Calu3 (cell line): ENCODE results near the gene OLFML2B. TPM values are rescaled to one million over a fixed set of nuclear protein-coding genes. Genes with fewer than 3 reads are reported as not detected.

Experiments
- BruUV-seq: library from RNA; stranded (reverse); fragments of 400-500 nt; replicated peaks from 2 replicates; lab custom pipeline; 2021; lab: Mats Ljungman, UMichigan
- CTCF ChIA-PET: fragments of 300-600 bp; sonication (Branson Sonifier 250); formaldehyde crosslinking; loops from one replicate; lab custom pipeline; 2022; ENCODE audit warnings: antibody characterized with exemption; lab: Charles Lee
- DNase-seq: peaks from one replicate; pipeline ENCODE4 v3.0.0; 2022
- H3K27ac Mint-ChIP-seq: one replicate; pipeline ENCODE4 v1.8.0; 2022; ENCODE audit warnings: mixed read lengths; ENCODE audit not compliant: unreplicated experiment
- H3K27me3 Mint-ChIP-seq: one replicate; pipeline ENCODE4 v1.8.0; 2022; ENCODE audit warnings: mixed read lengths; ENCODE audit not compliant: unreplicated experiment
- H3K36me3 Mint-ChIP-seq: one replicate; pipeline ENCODE4 v1.8.0; 2022; ENCODE audit warnings: mild to moderate bottlenecking, moderate library complexity, mixed read lengths; ENCODE audit not compliant: insufficient read depth, unreplicated experiment
- H3K4me1 Mint-ChIP-seq: one replicate; pipeline ENCODE4 v1.8.0; 2022; ENCODE audit warnings: mild to moderate bottlenecking, low read depth, mixed read lengths; ENCODE audit not compliant: unreplicated experiment
- H3K4me3 Mint-ChIP-seq: one replicate; pipeline ENCODE4 v1.8.0; 2022; ENCODE audit warnings: mild to moderate bottlenecking, low read depth, moderate library complexity, mixed read lengths; ENCODE audit not compliant: unreplicated experiment
- H3K9me3 Mint-ChIP-seq: one replicate; pipeline ENCODE4 v1.8.0; 2022; ENCODE audit warnings: low read depth, mixed read lengths; ENCODE audit not compliant: unreplicated experiment
- intact Hi-C: fragments of 100-400 bp; cut with micrococcal nuclease; formaldehyde crosslinking; loops from one replicate; pipeline ENCODE4 v1.10.0; 2022; ENCODE audit not compliant: unreplicated experiment
- total RNA-seq: library from RNA; stranded (reverse); gene quantifications from 2 replicates; pipeline ENCODE4 v1.2.3, GENCODE V29; 2022
- TF ChIP-seq, protein P1 (sequence below): fragments of 200-600 bp; IDR thresholded peaks from one replicate; pipeline ENCODE4 v1.8.0; 2022; ENCODE audit warnings: antibody characterized with exemption; ENCODE audit not compliant: unreplicated experiment

OLFML2B gene
- total RNA-seq, 1 experiment from 2014 or later, result not detected

- Mint-ChIP-seq H3K27ac (no peak overlapping the region), H3K4me3 (no peak overlapping the region), H3K36me3 (peaks cover 4% of the 10 kb centered on the region), H3K9me3 (peaks cover 5% of the 10 kb centered on the region), H3K27me3 (peaks cover 68% of the 10 kb centered on the region), H3K4me1 (peaks cover 7% of the 10 kb centered on the region)
- TF ChIP-seq, protein P1, sequence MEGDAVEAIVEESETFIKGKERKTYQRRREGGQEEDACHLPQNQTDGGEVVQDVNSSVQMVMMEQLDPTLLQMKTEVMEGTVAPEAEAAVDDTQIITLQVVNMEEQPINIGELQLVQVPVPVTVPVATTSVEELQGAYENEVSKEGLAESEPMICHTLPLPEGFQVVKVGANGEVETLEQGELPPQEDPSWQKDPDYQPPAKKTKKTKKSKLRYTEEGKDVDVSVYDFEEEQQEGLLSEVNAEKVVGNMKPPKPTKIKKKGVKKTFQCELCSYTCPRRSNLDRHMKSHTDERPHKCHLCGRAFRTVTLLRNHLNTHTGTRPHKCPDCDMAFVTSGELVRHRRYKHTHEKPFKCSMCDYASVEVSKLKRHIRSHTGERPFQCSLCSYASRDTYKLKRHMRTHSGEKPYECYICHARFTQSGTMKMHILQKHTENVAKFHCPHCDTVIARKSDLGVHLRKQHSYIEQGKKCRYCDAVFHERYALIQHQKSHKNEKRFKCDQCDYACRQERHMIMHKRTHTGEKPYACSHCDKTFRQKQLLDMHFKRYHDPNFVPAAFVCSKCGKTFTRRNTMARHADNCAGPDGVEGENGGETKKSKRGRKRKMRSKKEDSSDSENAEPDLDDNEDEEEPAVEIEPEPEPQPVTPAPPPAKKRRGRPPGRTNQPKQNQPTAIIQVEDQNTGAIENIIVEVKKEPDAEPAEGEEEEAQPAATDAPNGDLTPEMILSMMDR, result no peak
- no peak for DNase-seq
- CTCF ChIA-PET, result interaction anchor here (0.6 kb wide), 1 partner anchor 208 kb away, joined by 3 read pairs; no protein-coding TSS in a partner anchor
- intact Hi-C loops, result no loop called here
- BruUV-seq, result no TSS peak
Measured at GRCh38 chr1:162029157-162029556, 5.5 kb upstream of the OLFML2B start.

DNA sequence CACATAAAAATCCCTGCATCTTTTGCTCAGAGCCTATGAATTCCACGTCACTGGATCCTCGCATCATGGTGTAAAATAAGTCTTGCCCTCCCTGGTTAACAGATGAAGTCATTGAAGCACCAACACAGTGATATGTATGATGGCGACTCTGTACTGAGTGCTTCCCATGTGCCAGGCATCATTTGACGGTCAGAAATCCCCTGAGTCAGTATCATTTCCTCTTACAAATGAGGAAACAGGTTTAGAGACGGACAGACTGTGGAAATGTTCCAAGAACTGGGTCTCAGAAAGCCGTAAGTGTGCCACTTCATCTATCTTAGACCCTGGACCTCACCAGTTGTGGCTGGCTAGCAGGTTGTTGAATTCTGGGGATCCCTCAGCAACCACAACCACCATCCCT is 5.1 kb upstream of the OLFML2B start:
- H3K27ac Mint-ChIP-seq, result no peak overlapping the region
- peaks cover 8% of the 10 kb centered on the region for H3K4me1 Mint-ChIP-seq
- no peak for DNase-seq
- BruUV-seq, result no TSS peak
- H3K4me3 Mint-ChIP-seq, result no peak overlapping the region
- CTCF ChIA-PET, result interaction anchor here (0.6 kb wide), 1 partner anchor 208 kb away, joined by 3 read pairs; no protein-coding TSS in a partner anchor
- peaks cover 67% of the 10 kb centered on the region for H3K27me3 Mint-ChIP-seq
- H3K9me3 Mint-ChIP-seq, result peaks cover 5% of the 10 kb centered on the region
- peaks cover 9% of the 10 kb centered on the region for H3K36me3 Mint-ChIP-seq
- TF ChIP-seq, protein P1, result no peak
- intact Hi-C loops, result no loop called here

DNA sequence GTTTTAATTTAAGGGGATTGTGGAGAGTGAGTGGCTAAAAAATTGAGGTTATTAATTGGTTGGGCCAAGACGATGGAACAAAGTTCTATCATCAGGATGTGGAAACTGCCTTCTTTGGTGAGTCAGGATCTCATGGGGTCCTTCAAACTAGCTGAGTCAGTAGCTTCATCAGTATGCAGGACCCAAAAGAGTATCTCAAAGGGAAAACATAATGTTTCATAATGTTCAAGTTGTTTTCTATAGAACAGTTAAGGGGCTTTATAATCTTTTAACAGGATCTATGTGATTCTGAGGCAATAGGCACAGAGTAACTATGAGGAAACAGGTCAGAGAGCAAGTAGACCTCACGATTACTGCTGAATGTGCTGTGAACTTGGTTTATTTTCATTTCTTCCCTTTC is 3.2 kb upstream of the OLFML2B start:
- TF ChIP-seq, protein P1, result no peak
- no TSS peak for BruUV-seq
- H3K4me1 Mint-ChIP-seq, result peaks cover 16% of the 10 kb centered on the region
- no peak for DNase-seq
- no peak overlapping the region for H3K27ac Mint-ChIP-seq
- intact Hi-C loops, result no loop called here
- H3K9me3 Mint-ChIP-seq, result peaks cover 5% of the 10 kb centered on the region
- CTCF ChIA-PET, result no interaction called here
- peaks cover 15% of the 10 kb centered on the region for H3K36me3 Mint-ChIP-seq
- H3K27me3 Mint-ChIP-seq, result peaks cover 77% of the 10 kb centered on the region
- no peak overlapping the region for H3K4me3 Mint-ChIP-seq

DNA sequence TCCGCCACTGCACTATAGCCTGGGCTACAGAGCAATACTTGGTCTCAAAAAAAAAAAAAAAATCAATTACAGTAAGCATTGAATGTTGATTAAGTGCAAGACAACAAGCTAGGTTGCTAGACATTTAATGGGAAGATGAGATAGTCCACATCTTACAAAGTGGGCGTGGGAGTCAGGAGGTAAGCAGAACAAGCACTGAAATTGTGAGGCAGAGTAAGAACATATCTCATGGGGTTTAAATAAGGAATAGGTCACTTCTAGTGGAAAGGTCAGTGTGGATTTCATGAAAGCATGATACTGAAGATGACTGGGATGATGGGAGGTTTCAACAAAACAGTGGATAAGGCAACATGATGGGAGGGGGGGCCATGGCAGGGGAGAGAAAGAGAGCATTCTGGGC is 1.9 kb upstream of the OLFML2B start:
- DNase-seq, result no peak
- H3K36me3 Mint-ChIP-seq, result peaks cover 15% of the 10 kb centered on the region
- intact Hi-C loops, result no loop called here
- peaks cover 75% of the 10 kb centered on the region for H3K27me3 Mint-ChIP-seq
- peaks cover 5% of the 10 kb centered on the region for H3K9me3 Mint-ChIP-seq
- CTCF ChIA-PET, result no interaction called here
- no peak overlapping the region for H3K4me3 Mint-ChIP-seq
- no peak overlapping the region for H3K27ac Mint-ChIP-seq
- TF ChIP-seq, protein P1, result no peak
- H3K4me1 Mint-ChIP-seq, result peaks cover 16% of the 10 kb centered on the region
- no TSS peak for BruUV-seq
